ENCODE results near the gene CEMIP2. TPM values are rescaled to one million over a fixed set of nuclear protein-coding genes. Genes with fewer than 3 reads are reported as not detected.

Gene CEMIP2
- total and polyA plus RNA-seq, 2 of the 13 experiments (the other 11 are each of a cell fraction or from before 2014, with no cell fraction given) = 94.3 to 128 TPM

GRCh38 chr9:71725590-71726338, 42.5 kb downstream of the CEMIP2 start (continued):
- no peak for TF ChIP-seq ZSCAN5A (CRISPR knock-in tag; IDR thresholded peaks at IDR 0.05; ENCODE audit: borderline replicate concordance)
- no peak for TF ChIP-seq ISX (CRISPR knock-in tag; conservative IDR thresholded peaks at IDR 0.05)
- TF ChIP-seq ZNF142 (CRISPR knock-in tag; IDR thresholded peaks at IDR 0.05) = no peak
- no peak for TF ChIP-seq ZNF800 (CRISPR knock-in tag; IDR thresholded peaks at IDR 0.05)
- no peak for TF ChIP-seq TBP (CRISPR knock-in tag; IDR thresholded peaks at IDR 0.05)
- no peak for TF ChIP-seq ZNF879 (CRISPR knock-in tag; IDR thresholded peaks at IDR 0.05)
- TF ChIP-seq XBP1 (CRISPR knock-in tag; IDR thresholded peaks at IDR 0.05) = no peak
- TF ChIP-seq TFAP4 (IDR thresholded peaks at IDR 0.05; ENCODE audit: borderline replicate concordance, low read depth) = peak; percentile 77; the same call in 1 of the 2 replicates
- TF ChIP-seq ZNF280D (CRISPR knock-in tag; IDR thresholded peaks at IDR 0.05) = no peak
- no peak for TF ChIP-seq ZNF691 (CRISPR knock-in tag; IDR thresholded peaks at IDR 0.05; ENCODE audit: borderline replicate concordance, low read depth)
- no peak for TF ChIP-seq EEA1 (CRISPR knock-in tag; IDR thresholded peaks at IDR 0.05; ENCODE audit: borderline replicate concordance)
- 0 out of 2 replicates have a peak, but pooled peaks have one; percentile 35 for TF ChIP-seq ESRRA (CRISPR knock-in tag; IDR thresholded peaks at IDR 0.05; ENCODE audit: low read depth)
- TF ChIP-seq AGO2 (optimal IDR thresholded peaks at IDR 0.05; ENCODE audit: low read depth, low read length) = no peak
